HAP-1 (cell line): ENCODE results near the gene PNCK.

Experiments used
- DNase-seq, 2 experiments: peaks; one replicate each; pipeline ENCODE4 v3.0.0-alpha.2; 2016 to 2020; ENCODE audit warnings: low spot score in 2 of 2
- H3K27me3 ChIP-seq: fragments of 250-450 bp; sonication (Bioruptor Pico); 2 replicates; pipeline ENCODE4 v1.5.1; 2020; ENCODE audit warnings: low read depth, mild to moderate bottlenecking, moderate library complexity
- H3K36me3 ChIP-seq: fragments of 250-450 bp; sonication (Bioruptor Pico); replicated peaks from 2 replicates; pipeline ENCODE4 v1.5.1; 2020; ENCODE audit warnings: mild to moderate bottlenecking
- H3K4me1 ChIP-seq: fragments of 250-450 bp; sonication (Bioruptor Pico); 2 replicates; pipeline ENCODE4 v1.5.1; 2020; ENCODE audit warnings: mild to moderate bottlenecking
- H3K4me3 ChIP-seq: fragments of 250-450 bp; sonication (Bioruptor Pico); 2 replicates; pipeline ENCODE4 v1.5.1; 2020; ENCODE audit warnings: mild to moderate bottlenecking, moderate library complexity
- H3K9me3 ChIP-seq: fragments of 250-450 bp; sonication (Bioruptor Pico); 2 replicates; pipeline ENCODE4 v1.5.1; 2020; ENCODE audit warnings: mild to moderate bottlenecking, moderate library complexity
- in situ Hi-C: fragments of 300-500 bp; cut with MboI; formaldehyde crosslinking; loops from 3 replicates; pipeline ENCODE4 v1.14.3; 2020; ENCODE audit warnings: low sequenced_read_pairs, inconsistent platforms, mixed read lengths

The PNCK gene

DNA sequence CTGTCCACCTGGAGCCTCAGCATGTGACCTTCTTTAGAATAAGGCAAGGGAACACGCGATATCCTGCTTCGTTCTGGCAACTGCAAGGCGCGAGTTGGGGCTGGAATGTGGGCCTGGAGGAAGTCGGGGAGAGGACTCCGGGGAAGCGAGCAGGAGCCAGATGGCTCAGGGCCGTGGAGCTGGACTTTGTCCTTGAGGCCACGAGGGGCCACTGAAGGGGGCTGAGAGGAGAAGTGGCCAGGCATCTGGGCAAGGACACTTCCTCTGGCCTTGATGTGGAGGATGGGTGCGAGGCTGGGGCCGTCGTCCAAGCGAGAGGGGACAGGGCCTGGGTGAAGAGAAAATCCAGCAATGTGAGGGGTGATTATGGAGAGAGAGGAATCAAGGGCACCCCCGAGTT lies 38.8 kb downstream of the PNCK start:
- Histone ChIP-seq H3K36me3 (no peaks in the 10 kb centered on the region), H3K9me3 (peaks cover 4% of the 10 kb centered on the region; the same call in 1 of the 2 replicates), H3K4me1 (no peaks in the 10 kb centered on the region), H3K27me3 (no peaks in the 10 kb centered on the region), H3K4me3 (no peak overlapping the region)
- DNase-seq = no peak
- in situ Hi-C loops = no loop called here

DNA sequence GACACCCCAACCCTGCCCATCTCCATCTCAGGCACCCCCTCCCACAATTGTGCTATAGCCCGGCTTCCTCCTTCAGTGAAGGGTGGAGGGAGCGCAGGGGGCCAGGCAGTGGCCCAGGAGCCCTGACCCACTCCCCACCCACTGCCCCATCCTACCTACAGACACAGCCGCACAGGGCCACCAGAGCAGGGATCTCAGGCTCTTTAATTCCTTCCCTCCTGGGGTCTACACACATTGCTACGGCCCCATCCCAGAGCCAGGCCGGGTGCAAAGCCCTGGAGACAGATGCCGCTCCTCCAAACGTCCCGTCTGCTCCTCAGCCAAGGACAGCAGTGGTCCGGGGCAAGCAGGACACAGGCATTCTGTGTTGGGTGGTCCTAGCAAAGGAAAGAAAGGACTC lies 39.4 kb downstream of the PNCK start:
- DNase-seq = no peak
- Histone ChIP-seq H3K27me3 (no peaks in the 10 kb centered on the region), H3K36me3 (no peaks in the 10 kb centered on the region), H3K4me3 (no peak overlapping the region), H3K4me1 (no peaks in the 10 kb centered on the region), H3K9me3 (peaks cover 4% of the 10 kb centered on the region; the same call in 1 of the 2 replicates)
- in situ Hi-C loops = no loop called here

DNA sequence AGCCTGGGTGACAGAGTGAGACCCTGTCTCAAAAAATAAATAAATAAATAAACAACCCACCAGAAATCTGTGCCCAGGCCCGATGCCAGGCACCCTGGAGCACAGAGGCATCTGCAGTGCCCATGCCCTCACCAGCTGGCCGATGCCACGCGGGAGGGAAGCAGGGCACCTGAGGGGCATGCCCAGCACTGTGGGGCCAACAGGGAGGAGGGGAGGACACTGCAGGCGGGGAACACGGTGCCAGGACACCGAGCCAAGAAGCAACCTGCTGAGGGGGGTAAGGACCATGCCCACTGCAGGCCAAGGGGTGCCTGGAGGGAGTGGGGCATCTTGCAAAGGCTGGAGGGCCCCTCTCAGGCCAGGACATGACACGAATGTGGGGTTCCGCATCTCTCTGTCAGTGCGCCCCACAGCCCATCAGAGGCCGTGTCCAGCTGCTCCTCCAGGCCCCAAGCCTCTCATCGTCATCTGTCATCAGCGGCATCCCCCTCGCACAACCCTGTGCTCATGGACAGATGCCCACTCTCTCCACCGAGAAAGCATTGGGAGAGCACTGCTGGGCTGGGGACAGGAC lies 39.9 kb downstream of the PNCK start:
- Histone ChIP-seq H3K27me3 (no peaks in the 10 kb centered on the region), H3K36me3 (no peaks in the 10 kb centered on the region), H3K9me3 (peaks cover 4% of the 10 kb centered on the region; the same call in 1 of the 2 replicates), H3K4me3 (no peak overlapping the region), H3K4me1 (no peaks in the 10 kb centered on the region)
- DNase-seq = no peak
- in situ Hi-C loops = no loop called here

DNA sequence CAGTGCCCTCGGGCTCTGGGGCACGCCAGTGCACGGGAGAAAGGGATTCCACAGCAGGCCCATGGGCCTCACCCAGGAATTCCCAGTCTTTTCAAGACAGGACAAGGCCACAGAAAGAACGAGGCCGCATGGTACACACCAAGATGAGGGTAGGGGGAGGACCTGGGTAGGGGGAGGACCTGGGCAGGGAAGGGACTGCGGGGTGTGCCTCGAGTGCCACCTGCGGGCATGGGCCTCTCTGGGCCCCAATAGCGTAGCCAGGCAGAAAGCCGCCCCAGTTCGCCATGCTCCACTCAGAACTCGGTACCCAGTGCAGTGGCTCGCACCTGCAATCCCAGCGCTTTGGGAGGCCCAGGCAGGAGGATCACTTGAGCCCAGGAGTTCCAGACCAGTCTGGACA lies 40.6 kb downstream of the PNCK start:
- no peak for DNase-seq
- in situ Hi-C loops = no loop called here
- Histone ChIP-seq H3K9me3 (peaks cover 4% of the 10 kb centered on the region; the same call in 1 of the 2 replicates), H3K27me3 (no peaks in the 10 kb centered on the region), H3K36me3 (no peaks in the 10 kb centered on the region), H3K4me1 (no peaks in the 10 kb centered on the region), H3K4me3 (no peak overlapping the region)

DNA sequence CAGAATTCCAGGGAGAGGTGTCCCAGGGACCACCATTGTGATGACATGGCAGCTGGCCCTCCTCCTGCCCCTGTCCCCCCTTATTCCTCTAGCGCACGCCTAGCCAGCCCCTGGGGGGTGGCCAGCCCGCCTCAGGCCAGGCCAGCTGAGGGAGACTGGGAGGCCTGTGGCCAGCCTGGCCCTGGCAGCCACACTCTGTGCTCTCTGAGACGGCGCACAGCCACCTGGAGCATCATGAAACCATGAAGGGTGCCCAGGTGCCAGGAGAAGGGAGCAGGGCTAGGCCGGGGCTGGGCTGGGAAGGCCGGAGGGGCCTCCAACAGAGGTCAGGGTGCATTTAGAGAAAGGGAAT lies 41.0 kb downstream of the PNCK start:
- H3K4me1 ChIP-seq = no peaks in the 10 kb centered on the region
- H3K4me3 ChIP-seq = no peak overlapping the region
- no peaks in the 10 kb centered on the region for H3K36me3 ChIP-seq
- peaks cover 4% of the 10 kb centered on the region; the same call in 1 of the 2 replicates for H3K9me3 ChIP-seq
- in situ Hi-C loops = no loop called here
- H3K27me3 ChIP-seq = no peaks in the 10 kb centered on the region
- no peak for DNase-seq

DNA sequence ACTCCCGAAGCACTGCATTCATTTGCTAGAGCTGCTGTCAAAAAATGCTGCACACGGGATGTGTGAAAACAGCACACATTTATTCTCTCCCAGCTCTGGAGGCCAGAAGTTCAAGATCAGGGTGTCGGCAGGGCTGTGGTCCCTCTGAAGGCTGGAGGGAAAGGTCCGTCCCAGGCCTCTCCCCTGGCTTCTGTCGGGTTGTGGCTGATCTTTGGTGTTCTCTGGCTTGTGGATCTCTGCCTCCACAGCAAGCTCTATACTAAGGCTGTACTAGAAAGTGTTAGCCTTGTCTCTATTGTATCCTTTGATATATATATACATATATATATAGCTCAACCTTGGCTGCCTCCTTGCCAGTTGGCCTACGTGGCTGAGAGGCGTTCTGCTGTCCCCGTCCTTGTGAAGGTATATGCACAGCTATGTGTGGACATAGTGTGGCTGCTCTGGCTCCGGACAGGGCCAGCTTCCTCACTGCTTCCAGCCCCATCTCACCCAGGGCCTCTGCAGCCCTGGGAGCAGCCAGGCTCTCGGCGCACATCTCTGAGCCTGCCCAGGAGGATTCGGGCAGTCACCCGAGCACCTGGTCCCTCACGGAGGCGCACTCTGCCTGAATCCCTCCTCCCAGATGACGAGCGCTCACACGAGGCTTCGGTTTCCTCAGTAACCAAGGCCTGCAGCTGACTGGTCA lies 41.6 kb downstream of the PNCK start:
- H3K4me3 ChIP-seq = no peak overlapping the region
- peaks cover 4% of the 10 kb centered on the region; the same call in 1 of the 2 replicates for H3K9me3 ChIP-seq
- in situ Hi-C loops = no loop called here
- no peak for DNase-seq
- no peaks in the 10 kb centered on the region for H3K4me1 ChIP-seq
- H3K27me3 ChIP-seq = no peaks in the 10 kb centered on the region
- no peaks in the 10 kb centered on the region for H3K36me3 ChIP-seq

DNA sequence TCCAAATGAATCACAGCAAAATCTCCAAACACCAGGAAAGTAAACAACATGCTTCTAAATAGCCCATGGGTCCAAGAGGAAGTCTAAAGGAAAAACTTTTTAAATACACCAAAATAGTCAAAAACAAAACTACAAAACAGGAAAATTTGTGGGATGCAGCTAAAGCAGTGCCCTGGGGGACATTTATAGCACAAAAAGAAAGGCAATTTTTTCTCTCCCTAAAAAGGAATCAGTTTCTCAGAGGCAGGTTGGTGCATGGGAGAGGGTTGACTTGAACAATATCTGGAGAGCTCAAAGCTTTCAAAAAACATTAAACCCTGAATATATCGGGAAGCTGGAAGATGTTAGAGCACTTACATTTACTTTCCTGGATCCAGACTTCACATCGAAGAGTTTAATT lies 42.3 kb downstream of the PNCK start:
- no peak for DNase-seq
- no peak overlapping the region for H3K4me3 ChIP-seq
- H3K9me3 ChIP-seq = peaks cover 4% of the 10 kb centered on the region; the same call in 1 of the 2 replicates
- no peaks in the 10 kb centered on the region for H3K27me3 ChIP-seq
- no peaks in the 10 kb centered on the region for H3K4me1 ChIP-seq
- in situ Hi-C loops = no loop called here
- no peaks in the 10 kb centered on the region for H3K36me3 ChIP-seq

DNA sequence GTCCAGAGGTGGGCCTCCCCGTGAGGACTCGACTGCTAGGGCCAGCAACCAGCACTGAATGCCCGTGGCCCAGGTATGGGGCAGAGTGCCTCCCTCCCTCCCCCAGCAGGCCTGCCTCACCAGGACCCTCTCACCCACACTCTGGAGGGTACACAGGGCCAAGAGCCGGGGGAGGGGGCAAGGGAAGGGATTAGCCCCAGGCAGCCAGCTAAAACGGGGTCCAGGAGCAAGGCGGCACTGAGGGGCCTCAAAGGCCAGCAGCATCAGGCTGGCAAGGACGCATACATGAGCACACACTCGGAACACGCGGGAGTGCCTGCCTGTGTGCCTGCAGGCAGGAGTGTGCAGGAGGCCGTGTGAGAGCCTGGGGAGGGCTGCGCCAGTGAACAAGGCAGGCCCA lies 44.9 kb downstream of the PNCK start:
- Histone ChIP-seq H3K27me3 (no peaks in the 10 kb centered on the region), H3K9me3 (peaks cover 4% of the 10 kb centered on the region; the same call in 1 of the 2 replicates), H3K4me3 (no peak overlapping the region), H3K36me3 (no peaks in the 10 kb centered on the region), H3K4me1 (no peaks in the 10 kb centered on the region)
- in situ Hi-C loops = no loop called here
- DNase-seq = no peak

DNA sequence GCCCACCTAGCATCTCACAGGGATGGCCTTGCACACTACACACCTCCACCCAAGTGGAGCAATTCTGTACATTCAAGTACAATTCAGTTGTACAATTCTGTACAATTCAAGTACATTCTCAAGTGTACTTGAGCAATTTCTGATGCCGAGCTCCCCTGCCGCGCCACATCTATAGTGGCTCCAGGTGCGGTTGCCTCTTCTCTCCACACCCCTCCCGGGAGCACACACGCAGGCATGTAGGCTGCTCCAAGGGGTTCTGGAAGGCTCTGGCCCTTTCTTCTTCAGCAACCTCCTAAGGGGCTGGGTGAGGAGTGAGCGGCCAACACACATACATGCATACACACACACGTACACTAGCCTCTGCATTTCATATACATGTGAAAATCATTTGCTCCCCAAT lies 45.5 kb downstream of the PNCK start:
- in situ Hi-C loops = no loop called here
- peaks cover 4% of the 10 kb centered on the region; the same call in 1 of the 2 replicates for H3K9me3 ChIP-seq
- DNase-seq = no peak
- no peaks in the 10 kb centered on the region for H3K27me3 ChIP-seq
- H3K4me1 ChIP-seq = no peaks in the 10 kb centered on the region
- H3K4me3 ChIP-seq = no peak overlapping the region
- no peaks in the 10 kb centered on the region for H3K36me3 ChIP-seq

DNA sequence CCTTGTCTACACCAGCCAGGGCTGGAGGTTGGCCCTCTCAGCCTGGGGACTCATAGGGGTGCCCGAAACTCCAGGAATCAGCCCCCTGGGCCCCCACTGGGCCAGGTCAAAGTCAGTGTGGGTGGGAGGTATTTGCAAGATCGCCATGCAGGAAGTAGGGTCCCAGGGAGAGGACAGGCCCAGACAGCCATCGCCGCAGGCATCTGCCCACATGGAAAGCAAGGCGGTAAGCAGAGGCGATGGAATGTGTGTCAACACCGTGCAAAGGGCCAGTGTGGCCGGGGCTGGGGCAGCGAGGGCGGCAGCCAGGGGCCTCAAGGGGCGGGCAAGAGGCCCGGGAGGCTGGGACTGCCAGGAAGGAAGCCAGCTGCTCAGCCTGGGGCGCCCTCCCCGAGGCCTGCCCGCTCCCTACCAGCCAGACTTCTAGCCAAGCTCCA lies 45.9 kb downstream of the PNCK start:
- Histone ChIP-seq H3K9me3 (peaks cover 4% of the 10 kb centered on the region; the same call in 1 of the 2 replicates), H3K4me3 (no peak overlapping the region), H3K27me3 (no peaks in the 10 kb centered on the region), H3K36me3 (no peaks in the 10 kb centered on the region), H3K4me1 (no peaks in the 10 kb centered on the region)
- no peak for DNase-seq
- in situ Hi-C loops = no loop called here

DNA sequence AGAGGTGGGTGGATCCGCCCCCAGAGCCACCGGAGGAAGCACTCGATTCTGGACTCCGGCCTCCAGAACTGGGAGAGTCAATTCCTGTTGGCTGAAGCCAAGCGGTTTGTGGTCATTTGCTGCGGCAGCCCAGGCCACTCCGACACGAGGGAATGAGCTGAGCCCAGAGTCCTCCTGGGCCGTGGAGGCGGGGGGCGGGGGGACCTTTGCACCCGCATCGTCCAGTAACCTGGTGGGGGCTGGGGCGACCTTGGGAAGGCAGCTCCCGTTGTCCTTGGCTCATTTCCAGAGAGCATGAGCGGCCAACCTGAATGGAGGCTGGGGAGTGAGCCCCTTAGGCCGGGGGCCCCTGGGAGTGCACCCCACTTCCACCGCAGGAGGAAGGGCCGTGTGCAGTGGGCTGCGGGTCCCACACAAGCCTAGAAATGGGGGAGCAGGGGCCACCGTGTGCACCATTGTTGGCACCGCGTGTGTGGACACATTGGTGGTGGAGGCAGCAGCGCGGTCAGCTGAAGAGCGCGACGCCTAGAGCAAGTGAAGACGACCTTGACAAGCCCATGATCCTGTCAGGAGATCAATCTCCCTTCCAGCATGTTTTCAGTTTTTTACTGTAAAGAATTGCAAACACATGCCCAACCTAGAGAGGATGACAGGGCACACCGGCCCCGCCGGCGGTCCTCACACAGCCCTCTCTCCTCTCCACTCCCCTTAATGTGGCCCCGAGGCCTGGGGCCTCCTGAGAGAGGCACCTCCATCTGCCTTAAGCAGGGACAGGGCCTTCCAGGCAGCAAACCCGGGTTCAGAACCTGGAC lies 46.5 kb downstream of the PNCK start:
- H3K4me1 ChIP-seq = no peaks in the 10 kb centered on the region
- DNase-seq = no peak
- in situ Hi-C loops = no loop called here
- peaks cover 4% of the 10 kb centered on the region; the same call in 1 of the 2 replicates for H3K9me3 ChIP-seq
- no peak overlapping the region for H3K4me3 ChIP-seq
- no peaks in the 10 kb centered on the region for H3K36me3 ChIP-seq
- H3K27me3 ChIP-seq = peaks cover 3% of the 10 kb centered on the region

DNA sequence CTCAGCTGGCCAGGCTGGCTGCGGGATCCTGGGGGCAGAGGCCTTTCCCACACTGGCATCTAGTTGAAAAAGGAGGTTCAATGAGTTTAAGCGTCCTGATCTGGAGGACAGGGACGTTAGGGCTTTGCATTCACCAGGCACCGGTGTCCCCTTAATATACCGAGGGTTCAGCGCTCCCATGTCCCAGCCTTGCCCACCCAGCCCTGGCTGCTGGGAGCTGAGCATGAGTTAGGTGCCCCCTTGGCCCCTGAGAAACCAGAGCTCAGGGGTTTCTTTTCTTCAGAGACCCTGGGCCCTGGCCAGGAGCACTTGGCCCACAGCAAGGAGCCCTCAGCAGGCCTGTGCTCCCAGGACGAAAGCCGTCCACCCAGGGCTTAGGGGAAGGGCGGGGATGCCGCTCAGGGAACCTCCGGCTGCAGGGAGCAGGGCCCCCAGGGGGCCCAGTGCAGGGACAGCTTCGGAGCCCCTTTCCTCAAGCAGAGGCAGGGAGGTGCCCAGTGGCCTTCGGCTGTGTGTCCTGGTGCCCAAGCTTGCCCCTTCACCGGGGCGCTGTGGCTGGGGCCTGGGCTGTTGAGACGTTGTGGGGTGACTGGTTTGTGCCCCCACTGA lies 47.5 kb downstream of the PNCK start:
- no peak for DNase-seq
- no peaks in the 10 kb centered on the region for H3K4me1 ChIP-seq

DNA sequence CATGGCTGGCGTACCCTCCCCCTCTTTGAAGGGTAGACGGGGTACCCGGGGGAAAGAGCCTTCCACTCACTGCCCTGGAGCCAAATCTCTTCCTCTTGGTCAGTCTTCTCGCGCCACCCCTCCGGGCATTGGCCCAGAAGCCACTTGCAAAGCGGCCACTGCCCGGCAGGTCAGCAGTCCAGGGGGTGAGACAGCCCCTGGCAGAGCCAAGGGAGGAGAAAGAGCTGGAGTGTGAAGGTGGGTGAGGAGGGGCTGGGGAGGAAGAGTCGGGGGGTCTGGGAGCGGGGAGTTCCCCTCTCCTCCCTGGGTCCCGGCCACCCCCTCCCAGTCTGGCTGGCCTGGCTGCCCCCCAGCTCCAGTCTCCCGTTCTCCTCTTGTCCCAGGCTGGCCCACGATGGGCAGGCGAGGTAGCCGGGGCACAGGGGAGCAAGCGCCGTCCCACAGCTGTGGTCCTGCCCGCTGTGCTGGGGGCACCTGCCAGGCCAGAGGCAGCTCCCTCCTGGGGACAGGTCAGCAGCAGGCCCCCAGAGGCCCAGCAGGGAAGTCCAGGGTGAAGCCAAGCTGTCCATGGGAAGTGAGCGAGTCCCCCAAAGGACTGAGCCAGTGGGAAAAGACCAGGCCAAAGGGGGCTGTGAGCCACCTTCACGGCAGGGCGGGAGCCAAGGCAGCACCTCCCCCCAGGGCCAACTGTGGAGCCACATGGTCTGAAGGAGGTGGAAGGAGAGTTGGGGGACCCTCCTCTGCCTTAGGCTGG lies 48.2 kb downstream of the PNCK start:
- no peaks in the 10 kb centered on the region for H3K36me3 ChIP-seq
- H3K27me3 ChIP-seq = peaks cover 11% of the 10 kb centered on the region
- no peak overlapping the region for H3K4me3 ChIP-seq
- DNase-seq = no peak
- 0 out of 2 replicates have a peak, but pooled peaks cover 2% of the 10 kb centered on the region for H3K9me3 ChIP-seq
- H3K4me1 ChIP-seq = no peaks in the 10 kb centered on the region
- in situ Hi-C loops = no loop called here

More for the DNA sequence above, 47.5 kb downstream of the PNCK start:
- Histone ChIP-seq H3K4me3 (no peak overlapping the region), H3K9me3 (peaks cover 6% of the 10 kb centered on the region; the same call in 1 of the 2 replicates), H3K27me3 (peaks cover 11% of the 10 kb centered on the region), H3K36me3 (no peaks in the 10 kb centered on the region)
- in situ Hi-C loops = no loop called here
